SK-N-DZ (cell line): Measurements from ENCODE around the gene ZNF511.
"Not testable (repeated sequence)": the region's sequence is repeated elsewhere in the genome, so short reads cannot be mapped to it uniquely, and the experiment has no call there.

Experiments
- DNase-seq: peaks from one replicate; pipeline ENCODE4 v3.0.0-alpha.2; 2015; ENCODE audit warnings: low spot score

Gene ZNF511

DNA sequence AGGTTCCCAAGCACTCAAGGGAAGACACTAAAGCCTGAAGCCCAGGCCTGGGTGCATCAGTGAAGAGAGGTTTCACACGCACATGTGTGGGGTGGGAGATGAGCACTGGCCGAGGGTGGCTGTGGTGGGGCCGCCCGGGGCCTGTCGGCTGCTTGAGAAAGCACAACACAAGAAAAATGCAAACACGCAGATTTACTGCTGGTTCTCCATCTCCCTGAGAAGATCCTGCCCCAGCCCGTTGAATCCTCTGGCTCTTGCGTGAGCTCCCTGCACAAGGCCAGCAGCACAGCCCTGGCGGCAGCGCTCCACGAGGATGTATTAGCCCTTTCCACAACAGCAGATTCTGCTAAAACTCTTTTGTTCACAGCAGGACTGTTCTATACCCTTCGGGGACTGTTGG lies 6.2 kb downstream of the ZNF511 start:
- no peak for DNase-seq

DNA sequence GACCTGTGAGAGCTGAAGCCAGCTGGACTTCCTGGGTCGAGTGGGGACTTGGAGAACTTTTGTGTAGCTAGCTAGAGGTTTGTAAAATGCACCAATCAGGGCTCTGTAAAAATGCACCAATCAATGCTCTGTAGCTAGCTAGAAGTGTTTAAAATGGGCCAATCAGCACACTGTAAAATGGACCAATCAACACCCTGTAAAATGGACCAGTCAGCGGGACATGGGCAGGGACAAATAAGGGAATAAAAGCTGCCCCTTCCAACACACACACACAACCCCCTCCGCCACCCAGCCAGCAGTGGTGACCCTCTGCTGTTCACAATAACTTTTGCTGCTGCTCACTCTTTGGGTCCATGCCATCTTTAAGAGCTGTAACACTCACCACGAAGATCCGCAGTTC lies 7.1 kb downstream of the ZNF511 start:
- no peak for DNase-seq

DNA sequence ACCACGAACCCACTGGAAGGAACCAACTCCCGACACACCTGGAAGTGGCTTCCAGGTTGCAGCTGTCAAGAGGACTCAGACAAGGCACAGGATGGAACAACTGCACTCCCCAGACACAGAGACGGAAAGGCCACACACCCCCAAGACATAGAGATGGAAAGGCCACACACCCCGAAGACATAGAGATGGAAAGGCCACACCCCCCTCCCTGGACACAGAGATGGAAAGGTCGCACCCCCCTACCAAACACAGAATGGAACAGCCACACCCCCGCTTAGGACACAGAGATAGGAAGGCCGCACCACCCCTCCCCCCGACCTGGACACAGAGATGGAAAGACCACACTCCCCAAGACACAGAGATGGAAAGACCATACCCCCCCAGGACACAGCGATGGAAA lies 7.6 kb downstream of the ZNF511 start:
- DNase-seq: no peak

DNA sequence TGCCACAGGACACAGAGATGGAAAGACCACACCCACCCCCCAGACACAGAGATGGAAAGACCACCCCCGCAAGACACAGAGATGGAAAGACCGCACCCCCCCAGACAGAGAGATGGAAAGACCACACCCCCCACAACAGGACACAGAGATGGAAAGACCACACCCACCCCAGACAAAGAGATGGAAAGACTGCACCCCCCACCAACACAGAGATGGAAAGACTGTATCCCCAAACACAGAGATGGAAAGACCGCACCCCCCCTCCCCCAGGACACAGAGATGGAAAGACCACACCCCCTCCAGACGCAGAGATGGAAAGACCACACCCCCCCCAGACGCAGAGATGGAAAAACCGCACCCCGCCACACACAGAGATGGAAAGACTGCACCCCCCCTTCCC lies 8.0 kb downstream of the ZNF511 start:
- DNase-seq: no peak

DNA sequence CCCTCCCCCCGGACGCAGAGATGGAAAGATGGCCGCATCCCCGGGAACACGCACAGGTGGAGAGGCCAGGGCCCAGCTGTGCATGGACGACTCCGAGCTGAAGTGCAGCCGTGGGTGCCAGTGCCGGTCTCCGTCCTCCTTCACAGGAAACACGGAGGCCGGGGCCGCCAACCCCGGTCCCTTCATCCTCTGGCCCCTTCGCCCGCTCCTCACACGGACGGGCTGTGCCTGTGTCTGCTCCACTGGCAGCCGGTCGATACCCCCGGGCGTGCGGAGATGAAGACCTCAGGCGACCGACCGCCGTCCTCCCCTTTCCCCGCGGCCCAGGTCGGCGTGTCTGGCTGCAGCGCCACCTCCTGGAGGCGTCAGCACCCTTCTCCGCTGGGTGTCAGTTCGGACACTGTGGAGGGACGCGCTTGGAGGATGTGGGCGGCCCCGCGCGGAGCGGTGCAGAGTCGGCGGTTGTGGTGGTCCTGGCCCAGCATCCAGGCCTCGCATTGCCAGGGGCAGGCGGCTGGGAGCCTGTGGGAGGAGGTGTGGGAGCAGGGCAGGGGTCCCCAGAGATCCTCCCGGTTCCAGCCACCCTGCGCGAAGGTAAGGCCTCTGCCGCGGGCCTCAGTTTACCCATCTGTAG lies 9.9 kb downstream of the ZNF511 start:
- peak; percentile 84 for DNase-seq

DNA sequence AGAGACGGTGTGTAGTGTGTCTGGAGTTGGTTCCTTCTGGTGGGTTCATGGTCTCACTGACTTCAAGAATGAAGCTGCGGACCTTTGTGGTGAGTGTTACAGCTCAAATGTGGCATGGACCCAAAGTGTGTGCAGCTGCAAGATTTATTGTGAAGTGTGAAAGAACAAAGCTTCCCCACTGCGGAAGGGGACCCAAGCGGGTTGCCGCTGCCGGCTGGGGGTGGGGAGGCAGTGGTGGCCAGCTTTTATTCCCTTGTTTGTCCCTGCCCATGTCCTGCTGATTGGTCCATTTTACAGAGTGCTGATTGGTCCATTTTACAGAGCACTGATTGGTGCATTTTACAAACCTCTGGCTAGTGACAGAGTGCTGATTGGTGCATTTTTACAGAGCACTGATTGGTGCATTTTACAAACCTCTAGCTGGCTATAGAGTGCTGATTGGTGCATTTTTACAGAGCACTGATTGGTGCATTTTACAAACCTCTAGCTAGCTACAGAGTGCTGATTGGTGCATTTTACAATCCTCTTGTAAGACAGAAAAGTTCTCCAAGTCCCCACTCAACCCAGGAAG lies 12.2 kb downstream of the ZNF511 start:
- not testable (repeated sequence) for DNase-seq

DNA sequence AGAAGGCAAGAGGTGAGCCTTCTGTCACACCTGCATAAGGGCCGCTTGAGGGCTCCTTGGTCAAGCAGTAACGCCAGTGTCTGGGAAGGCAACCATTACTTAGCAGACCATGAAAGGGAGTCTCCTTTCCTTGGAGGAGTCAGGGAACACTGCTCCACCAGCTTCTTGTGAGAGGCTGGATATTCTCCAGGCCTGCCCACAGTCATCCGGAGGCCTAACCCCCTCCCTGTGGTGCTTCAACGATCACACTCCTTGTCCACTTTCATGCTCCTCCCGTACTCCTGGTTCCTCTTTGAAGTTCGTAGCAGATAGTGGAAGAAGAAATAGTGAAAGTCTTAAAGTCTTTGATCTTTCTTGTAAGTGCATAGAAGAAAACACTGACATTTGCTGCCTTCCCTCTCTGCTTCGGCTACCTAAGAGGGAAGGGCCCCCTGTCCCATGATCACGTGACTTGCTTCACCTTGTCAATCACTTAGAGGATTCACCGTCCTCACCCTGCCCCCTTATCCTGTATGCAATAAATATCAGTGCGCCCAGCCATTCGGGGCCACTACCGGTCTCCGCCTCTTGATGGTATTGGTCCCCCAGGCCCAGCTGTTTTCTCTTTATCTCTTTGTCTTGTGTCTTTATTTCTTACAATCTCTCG lies 13.5 kb downstream of the ZNF511 start:
- not testable (repeated sequence) for DNase-seq

DNA sequence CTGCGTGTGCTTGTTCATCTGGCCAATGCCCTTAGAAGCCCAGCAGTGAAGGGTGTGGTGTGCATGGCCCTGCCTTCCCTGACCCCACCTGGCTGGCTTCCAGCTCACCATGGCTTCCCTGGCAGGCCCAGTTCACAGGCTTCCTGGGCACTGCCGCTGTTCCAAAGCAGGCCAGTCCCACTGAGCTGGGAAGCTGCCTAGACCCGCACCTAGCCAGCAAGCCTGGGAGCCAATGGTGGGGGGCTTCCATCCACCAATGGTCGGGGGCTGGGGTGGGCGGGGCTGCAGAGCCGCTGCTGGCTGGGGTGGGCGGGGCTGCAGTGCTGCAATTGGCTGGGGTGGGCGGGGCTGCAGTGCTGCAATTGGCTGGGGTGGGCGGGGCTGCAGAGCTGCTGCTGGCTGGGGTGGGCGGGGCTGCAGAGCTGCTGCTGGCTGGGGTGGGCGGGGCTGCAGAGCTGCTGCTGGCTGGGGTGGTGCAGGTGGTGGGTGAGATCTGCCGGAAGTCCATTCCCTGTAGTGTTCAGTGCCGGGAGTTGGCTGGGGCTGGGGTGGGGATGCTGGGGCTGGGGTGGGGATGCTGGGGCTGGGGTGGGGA lies 15.6 kb downstream of the ZNF511 start:
- DNase-seq: peak; percentile 87

DNA sequence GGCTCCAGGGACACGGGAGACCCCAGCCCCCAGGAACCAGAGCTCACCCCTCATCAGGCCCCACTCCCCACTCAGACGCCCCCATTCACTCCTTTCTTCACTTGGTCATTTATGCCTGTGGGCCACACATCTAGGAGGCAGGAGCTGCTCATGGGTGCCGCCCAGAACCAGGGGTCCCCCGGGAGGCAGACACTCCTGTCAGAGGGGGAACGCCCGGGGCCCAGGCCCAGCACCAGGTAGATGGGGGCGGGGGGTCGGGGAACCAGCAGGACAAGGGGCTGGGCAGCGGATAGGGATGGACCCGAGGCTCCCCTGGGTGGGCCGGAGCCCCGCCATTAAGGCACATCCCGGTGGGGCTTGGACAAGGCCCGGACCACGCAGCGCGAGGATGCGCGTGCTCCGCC lies 16.1 kb downstream of the ZNF511 start:
- no peak for DNase-seq

DNA sequence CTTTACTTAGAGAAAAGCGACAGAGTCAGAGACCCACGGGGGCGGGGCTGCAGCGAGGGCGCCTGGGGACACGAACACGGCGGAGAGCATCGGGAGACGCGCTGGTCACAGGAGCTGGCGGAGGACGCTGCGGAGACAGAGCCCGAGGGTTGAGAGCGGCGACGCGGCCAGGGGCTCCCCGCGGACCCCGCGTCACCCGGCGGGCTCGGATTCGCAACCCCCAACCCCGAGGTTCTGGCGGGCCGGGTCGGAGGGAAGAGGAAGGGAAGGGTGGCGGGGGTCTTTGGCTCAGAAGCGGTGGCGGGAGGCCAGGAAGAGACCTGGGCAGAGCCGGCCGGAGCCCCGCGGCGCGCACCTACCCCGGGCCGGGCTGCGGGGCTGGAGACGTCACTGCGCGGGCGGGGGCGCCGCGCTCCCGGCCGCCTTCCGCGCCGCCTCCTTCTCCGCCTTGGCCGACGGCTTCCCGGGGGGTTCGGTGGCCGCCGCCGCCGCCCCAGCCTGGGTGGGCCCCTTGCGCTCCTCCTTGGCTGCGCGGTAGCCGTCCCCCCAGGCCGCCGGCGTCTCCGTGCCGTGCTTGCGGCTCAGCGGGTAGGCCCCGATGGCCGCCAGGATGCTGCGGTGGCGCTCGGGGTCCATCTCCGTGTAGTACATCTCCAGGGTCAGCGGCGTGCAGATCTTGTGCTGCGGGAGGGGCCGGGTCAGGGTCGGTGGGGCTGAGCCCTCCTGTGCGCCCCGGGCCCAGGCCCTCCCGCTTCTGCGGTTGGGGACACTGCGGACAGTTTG lies 16.9 kb downstream of the ZNF511 start:
- DNase-seq: peak; percentile 52

DNA sequence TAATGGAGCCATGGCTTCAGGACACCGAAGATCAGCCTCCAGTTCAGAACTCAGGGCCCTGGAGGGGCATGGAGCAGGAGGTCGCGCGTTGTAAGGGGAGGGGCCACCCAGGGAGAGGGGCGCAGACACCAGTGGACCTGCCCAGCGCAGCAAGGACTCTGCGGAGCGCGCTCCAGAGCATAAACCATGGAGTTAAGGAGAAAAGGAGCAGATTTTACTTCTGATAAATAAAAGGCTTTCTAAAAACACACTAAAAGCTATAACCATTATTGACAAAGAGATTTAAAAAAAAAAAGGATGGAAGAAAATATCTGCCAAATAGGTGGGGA lies 17.5 kb downstream of the ZNF511 start:
- DNase-seq: peak; percentile 67

DNA sequence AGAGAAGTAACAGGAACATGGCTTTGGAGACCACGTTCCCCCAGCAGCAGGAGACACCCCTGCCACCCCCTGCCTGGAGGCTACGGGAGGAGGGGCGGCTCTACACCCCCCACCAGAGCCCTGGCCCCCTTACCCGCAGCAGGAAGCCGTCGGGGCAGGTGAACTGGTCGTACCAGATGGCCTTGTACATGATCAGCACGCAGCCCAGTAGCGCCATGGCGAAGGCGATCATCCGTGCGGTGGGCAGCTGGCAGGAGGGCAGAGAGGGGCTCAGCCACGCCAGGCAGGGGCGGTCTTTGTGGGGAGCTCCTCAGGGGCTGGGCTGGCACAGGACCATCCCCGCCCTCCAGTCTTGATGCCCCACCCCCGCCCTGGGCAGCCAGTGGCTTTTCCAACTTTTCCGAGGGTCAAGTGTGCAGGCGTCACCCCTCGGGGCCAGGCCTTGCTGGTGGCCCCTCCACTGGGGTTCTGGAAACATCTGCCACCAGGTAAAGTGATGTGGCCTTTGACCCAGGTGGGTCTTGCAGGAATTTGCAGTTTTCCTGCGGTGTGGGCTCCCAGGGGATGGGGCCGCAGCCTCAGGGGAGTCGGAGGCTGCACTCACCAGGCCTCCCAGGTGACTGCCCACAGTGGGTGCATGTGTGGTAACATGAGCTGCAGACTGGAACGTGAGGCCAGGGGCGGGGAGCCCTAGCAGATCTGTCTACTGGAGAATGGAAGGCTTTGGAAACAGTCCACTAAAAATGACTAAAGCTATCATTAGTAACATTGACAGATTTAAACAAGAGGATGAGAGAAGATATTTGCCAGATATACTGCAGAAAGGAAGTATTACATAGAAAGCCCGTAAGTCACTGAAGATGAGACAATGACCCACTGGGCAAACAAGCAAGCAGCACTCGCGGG lies 18.3 kb downstream of the ZNF511 start:
- no peak for DNase-seq

DNA sequence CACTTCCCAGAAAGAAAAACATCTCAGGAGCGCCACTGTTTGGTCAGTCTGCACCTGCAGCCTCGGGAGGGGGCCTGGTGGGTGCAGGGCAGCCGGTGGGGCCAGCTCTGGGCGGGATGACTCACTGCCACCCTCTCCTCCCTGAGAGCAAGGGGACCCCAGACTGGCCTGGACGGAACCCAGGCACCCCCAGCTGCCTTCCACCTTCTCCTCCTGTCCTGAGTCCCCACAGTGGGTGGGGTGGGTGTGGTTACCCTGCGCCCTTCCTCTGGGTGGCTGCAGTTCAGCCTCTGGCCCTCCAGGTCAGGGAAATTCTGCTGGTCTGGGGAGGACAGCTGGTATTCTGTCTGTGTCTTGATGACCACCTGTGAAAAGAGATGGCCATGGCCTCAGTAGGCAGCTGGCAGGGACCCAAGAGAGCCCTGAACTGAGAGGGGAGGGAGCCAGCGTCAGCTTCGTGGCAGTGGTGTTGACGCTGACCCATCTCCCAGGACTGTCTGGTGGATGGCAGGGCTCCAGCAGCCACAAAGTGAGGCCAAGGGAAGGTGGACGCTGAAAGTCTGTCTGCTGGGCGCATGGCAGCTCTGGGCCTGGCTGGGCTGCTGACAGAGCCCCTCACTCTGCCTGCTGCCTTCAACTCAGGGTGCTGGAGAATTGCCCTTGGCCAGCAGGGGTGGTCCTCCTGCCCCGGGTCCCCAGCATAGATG lies 19.1 kb downstream of the ZNF511 start:
- DNase-seq: no peak

DNA sequence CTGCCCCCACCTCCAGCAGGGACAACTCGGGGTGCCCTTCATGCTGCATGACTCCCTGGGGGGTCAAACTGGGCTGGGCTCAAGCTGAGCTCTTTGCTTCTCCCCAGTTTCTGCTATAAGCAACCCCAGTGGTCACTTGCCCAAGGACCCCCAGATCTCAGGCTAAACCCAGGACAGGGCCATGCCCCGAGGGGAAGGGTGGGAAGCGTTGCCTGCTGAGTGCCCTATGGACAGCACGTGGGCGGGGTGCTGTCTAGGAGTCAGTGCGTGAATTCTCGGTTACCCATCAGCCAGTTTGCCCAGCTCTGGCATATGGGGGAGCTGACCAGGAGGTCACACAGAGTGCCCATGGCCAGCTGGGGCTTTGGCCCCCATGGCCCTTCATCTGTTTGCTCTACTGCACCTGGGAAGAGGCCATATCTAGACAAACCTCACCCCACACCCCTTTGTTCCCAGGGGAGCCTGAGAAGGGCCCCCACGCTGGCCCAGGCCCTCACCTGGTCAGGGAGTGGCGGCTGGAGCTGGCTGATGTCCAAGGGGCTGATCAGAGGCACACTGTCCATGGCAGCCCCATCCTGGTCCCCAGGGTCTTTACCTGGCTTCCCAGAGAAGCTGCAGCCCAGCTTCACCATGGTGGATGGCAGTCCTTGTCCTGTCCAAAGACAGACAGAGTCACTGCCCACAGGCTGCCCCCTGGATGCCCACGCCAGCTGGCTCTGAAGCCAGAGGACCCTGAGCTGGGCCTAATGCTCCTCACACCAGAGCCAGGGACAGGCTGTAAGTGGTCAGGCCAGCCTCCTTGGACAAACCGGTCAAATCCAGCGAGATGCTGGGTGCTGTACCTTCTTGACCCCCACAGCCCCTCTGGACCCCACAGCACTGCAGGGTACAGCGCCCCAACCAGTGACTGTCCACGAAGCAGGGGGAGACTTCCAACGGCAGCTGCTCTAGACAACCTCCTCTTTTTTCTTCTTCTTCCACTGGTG lies 19.9 kb downstream of the ZNF511 start:
- DNase-seq: no peak

DNA sequence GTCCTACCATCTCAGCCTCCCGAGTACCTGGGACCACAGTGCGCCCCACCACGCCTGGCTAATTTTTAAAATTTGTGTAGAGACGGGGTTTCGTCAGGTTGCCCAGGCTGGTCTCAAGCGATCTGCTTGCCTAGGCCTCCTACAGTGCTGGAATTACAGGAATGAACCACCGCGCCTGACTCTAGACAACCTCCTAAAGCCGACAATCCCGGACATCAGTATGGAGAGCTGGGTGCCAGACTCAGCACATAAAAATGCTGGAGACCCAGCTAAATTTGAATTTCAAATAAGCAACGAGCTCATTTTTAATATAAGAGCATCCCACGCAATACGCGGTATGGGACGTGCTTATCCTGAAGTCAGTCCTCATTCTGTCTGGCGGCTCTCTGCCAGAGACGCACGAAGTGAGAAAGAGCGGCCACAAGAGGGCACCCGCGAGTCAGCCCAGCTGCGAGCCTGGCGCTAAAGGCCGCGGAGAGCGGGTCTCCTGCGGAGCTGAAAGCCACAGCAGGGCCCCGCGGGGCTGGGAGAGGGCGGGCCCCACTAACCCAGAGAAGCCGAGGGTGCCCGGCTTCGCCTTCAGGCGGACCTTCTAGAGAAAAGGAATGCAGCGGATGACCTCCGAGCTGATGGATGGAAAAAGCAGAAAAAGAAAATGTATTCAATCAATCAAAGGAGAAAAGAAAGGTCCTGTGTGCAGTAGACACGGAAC lies 20.9 kb downstream of the ZNF511 start:
- peak; percentile 86 for DNase-seq

DNA sequence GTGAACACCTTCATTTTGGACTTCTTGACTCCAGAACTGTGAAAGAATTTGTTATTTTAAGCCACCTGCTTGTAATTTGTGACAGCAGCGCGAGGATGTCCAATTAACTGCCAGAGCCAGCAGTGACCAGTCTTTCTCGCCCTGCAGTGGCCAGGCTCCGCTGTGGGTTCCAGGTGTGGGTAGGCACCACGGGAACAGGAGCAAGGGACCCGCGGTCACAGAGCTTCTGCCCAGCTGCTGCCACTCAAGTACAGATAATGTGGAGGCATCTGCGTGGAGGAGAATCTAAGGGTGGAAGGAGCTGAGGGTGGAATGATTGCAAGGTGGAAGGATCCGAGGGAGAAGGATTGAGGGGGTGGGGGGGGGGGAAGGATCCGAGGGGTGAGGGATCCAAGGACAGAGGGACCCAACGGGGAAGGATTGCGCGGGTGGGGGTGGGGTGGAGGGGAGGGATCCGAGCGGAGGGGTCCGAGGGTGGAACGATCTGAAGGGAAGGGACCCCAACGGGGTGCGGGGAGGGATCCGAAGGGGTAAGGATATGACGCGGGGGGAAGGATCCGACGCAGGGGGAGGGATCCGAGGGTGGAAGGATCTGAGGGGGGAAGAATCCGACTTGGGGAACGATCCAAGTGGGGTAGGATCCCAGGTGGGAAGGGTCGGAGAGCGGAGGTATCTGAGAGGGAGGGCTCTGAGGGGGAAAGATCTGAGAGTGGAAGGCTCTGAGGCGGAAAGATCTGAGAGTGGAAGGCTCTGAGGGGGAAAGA lies 24.4 kb downstream of the ZNF511 start:
- no peak for DNase-seq

DNA sequence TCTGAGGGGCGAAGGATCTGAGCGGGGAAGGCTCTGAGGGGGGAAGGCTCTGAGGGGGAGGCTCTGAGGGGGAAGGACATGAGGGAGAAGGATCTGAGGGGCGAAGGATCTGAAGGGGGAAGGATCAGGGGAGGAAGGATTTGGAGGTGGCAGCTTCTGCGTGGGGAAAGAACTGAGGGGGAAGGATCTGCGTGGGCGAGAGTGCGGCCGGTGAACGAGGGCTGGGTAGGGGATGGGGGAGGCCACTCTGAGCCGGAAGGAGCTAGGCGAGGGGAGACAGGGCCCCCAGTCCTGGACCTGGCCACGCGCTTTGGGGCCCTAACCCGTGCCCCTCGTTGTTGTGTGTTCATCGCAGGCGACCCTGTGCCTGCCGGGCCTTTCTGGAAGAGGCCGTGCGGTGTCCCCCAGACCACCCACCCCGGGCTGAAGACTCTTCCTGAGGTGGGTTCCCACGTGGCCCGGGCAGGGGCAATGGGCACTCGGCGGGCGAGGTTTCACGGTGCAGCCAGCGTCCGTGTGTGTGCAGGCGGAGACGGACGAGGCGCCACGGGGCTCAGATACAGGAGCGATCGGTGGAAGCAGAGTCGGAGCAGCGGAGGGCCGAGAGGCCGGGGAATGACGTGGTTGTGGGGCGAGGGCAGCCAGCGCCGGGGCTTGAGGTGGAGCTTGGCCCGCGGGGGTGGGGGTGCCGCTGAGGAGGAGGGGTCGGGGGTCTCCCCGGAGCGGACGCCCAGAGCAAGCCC lies 26.0 kb downstream of the ZNF511 start:
- no peak for DNase-seq
